ENCODE data around the gene HDDC2.

The HDDC2 gene

DNA sequence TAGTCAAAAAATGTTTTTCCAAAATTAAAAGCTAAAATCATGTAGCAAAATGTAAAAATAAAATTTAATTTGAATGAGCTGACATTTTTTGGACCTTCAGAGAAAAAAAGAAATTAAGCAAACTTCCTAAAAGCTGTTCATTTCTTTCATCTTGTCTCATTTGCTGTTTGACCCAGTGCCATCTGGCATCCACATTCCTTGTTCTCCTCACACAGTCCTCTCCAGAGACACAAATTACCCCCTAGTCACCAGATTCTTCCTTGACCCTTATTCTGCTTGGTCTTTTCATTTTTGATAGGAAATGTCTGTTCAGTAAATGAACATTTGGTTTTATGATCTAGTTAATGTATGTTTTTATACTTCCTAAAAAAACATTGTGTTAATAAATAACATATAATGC, 55.2 kb downstream of the HDDC2 start:
- H4K20me1 ChIP-seq (ENCODE audit: control insufficient read depth, insufficient read depth, low read depth, low read length) = no peaks in the 10 kb centered on the region

DNA sequence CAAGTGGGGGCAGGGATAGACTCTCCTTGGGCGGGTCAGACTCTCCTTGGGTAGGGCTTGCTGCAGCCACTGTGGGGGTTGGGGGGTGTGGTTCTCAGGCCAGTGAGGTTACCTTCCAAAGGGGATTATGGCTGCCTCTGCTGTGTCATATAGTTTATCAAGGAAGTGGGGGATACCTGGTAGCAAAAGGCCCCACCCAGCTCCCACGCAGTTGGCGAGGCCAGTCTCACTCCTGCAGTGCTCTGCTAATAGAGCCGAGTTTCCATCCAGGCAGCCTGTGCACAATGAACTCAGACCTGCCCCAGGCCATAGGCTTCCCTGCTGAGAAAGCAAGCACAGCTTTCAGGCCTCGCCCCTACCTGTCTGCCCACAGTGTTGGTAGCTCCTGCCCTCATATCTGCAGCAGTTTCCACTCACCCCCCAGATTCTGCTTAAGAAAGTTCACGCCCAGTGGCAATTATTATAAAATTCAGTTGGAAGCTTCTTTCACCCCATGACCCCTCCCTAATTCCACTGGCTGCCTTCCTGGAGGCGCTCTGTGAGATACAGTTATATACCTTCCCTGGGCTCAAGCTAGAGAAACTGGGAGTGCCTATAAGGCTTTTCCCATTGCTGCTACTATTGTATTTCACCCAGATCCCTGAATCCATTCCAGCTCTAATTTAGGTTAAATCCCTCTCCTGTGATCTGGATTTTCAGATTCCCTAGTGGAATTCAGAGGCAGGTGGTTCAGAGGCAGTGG, 56.1 kb downstream of the HDDC2 start:
- Histone ChIP-seq H3K79me2 (ENCODE audit: control insufficient read depth, low read length) (no peaks in the 10 kb centered on the region), H3F3A (ENCODE audit: control insufficient read depth, insufficient read depth) (no peaks in the 10 kb centered on the region), H3K4me2 (ENCODE audit: low read length) (no peak overlapping the region), H3K27me3 (ENCODE audit: control insufficient read depth, low read length) (0 out of 2 replicates have a peak, but pooled peaks cover 2% of the 10 kb centered on the region), H4K20me1 (ENCODE audit: control insufficient read depth, insufficient read depth, low read depth, low read length) (no peaks in the 10 kb centered on the region), H3K4me3 (ENCODE audit: low read length) (no peak overlapping the region), H3K9me2 (replicated peaks; ENCODE audit: control insufficient read depth, low read length) (no peaks in the 10 kb centered on the region), H3K9me3 (ENCODE audit: control insufficient read depth, insufficient read depth, low read length) (no peaks in the 10 kb centered on the region), H3K27ac (ENCODE audit: low read depth, low read length) (no peak overlapping the region), H3K36me3 (ENCODE audit: control insufficient read depth, low read length) (no peaks in the 10 kb centered on the region), H3K4me1 (ENCODE audit: control insufficient read depth, low read length) (no peaks in the 10 kb centered on the region)
- TF ChIP-seq, protein P1, sequence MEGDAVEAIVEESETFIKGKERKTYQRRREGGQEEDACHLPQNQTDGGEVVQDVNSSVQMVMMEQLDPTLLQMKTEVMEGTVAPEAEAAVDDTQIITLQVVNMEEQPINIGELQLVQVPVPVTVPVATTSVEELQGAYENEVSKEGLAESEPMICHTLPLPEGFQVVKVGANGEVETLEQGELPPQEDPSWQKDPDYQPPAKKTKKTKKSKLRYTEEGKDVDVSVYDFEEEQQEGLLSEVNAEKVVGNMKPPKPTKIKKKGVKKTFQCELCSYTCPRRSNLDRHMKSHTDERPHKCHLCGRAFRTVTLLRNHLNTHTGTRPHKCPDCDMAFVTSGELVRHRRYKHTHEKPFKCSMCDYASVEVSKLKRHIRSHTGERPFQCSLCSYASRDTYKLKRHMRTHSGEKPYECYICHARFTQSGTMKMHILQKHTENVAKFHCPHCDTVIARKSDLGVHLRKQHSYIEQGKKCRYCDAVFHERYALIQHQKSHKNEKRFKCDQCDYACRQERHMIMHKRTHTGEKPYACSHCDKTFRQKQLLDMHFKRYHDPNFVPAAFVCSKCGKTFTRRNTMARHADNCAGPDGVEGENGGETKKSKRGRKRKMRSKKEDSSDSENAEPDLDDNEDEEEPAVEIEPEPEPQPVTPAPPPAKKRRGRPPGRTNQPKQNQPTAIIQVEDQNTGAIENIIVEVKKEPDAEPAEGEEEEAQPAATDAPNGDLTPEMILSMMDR (IDR thresholded peaks at IDR 0.05; ENCODE audit: low read depth, low read length, poor library complexity, severe bottlenecking) = no peak
- TF ChIP-seq EZH2phosphoT487 (IDR thresholded peaks at IDR 0.05; ENCODE audit: borderline replicate concordance, low read length) = no peak

More for the DNA sequence above, 55.2 kb downstream of the HDDC2 start:
- Histone ChIP-seq H3F3A (ENCODE audit: control insufficient read depth, insufficient read depth) (no peaks in the 10 kb centered on the region), H3K9me3 (ENCODE audit: control insufficient read depth, insufficient read depth, low read length) (no peaks in the 10 kb centered on the region), H3K27ac (ENCODE audit: low read depth, low read length) (no peak overlapping the region), H3K27me3 (ENCODE audit: control insufficient read depth, low read length) (0 out of 2 replicates have a peak, but pooled peaks cover 2% of the 10 kb centered on the region), H3K4me1 (ENCODE audit: control insufficient read depth, low read length) (no peaks in the 10 kb centered on the region), H3K36me3 (ENCODE audit: control insufficient read depth, low read length) (no peaks in the 10 kb centered on the region), H3K4me3 (ENCODE audit: low read length) (no peak overlapping the region), H3K79me2 (ENCODE audit: control insufficient read depth, low read length) (no peaks in the 10 kb centered on the region), H3K4me2 (ENCODE audit: low read length) (no peak overlapping the region), H3K9me2 (replicated peaks; ENCODE audit: control insufficient read depth, low read length) (no peaks in the 10 kb centered on the region)
- TF ChIP-seq, protein P1 (IDR thresholded peaks at IDR 0.05; ENCODE audit: low read depth, low read length, poor library complexity, severe bottlenecking) = no peak
- TF ChIP-seq EZH2phosphoT487 (IDR thresholded peaks at IDR 0.05; ENCODE audit: borderline replicate concordance, low read length) = no peak

DNA sequence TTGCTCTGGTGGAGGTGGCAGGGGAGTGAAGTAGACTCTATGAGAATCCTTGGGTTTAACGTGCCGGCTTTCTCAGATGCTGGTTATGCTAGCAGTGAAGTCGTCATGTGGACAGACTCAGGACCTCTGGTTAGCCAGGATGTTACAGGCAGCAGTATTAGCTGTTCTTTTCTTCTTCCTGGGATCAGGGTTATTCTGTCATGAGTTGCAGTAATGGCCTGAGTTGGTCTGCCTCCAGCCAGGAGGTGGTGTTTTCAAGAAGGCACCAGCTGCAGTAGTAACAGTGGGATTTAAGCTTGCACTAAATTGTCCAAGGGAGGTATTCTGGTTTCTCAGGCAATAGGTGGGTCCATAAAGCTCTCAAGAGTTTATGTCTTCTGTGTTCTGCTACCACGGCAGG, 56.7 kb downstream of the HDDC2 start:
- no peaks in the 10 kb centered on the region for H4K20me1 ChIP-seq (ENCODE audit: control insufficient read depth, insufficient read depth, low read depth, low read length)
- H3K9me2 ChIP-seq (replicated peaks; ENCODE audit: control insufficient read depth, low read length) = no peaks in the 10 kb centered on the region
- H3K4me2 ChIP-seq (ENCODE audit: low read length) = no peak overlapping the region
- TF ChIP-seq EZH2phosphoT487 (IDR thresholded peaks at IDR 0.05; ENCODE audit: borderline replicate concordance, low read length) = no peak
- TF ChIP-seq, protein P1 (IDR thresholded peaks at IDR 0.05; ENCODE audit: low read depth, low read length, poor library complexity, severe bottlenecking) = no peak
- H3K36me3 ChIP-seq (ENCODE audit: control insufficient read depth, low read length) = no peaks in the 10 kb centered on the region
- H3K79me2 ChIP-seq (ENCODE audit: control insufficient read depth, low read length) = no peaks in the 10 kb centered on the region
- no peak overlapping the region for H3K4me3 ChIP-seq (ENCODE audit: low read length)
- no peak overlapping the region for H3K27ac ChIP-seq (ENCODE audit: low read depth, low read length)
- peaks cover 2% of the 10 kb centered on the region; the same call in 1 of the 2 replicates for H3K9me3 ChIP-seq (ENCODE audit: control insufficient read depth, insufficient read depth, low read length)
- H3K4me1 ChIP-seq (ENCODE audit: control insufficient read depth, low read length) = no peaks in the 10 kb centered on the region
- 0 out of 2 replicates have a peak, but pooled peaks cover 2% of the 10 kb centered on the region for H3K27me3 ChIP-seq (ENCODE audit: control insufficient read depth, low read length)
- no peaks in the 10 kb centered on the region for H3F3A ChIP-seq (ENCODE audit: control insufficient read depth, insufficient read depth)
